BLaER1 (cell line): Measurements from ENCODE around the gene HSPB1.
"Not testable (repeated sequence)": the region's sequence is repeated elsewhere in the genome, so short reads cannot be mapped to it uniquely, and the experiment has no call there.

ENCODE experiments used
- H3K27ac ChIP-seq: shearing (Covaris generic); formaldehyde crosslinking; 2 replicates; pipeline ENCODE4 v1.8.1; 2022
- H3K27me3 ChIP-seq: shearing (Covaris generic); formaldehyde crosslinking; 2 replicates; pipeline ENCODE4 v1.8.1; 2022
- H3K36me3 ChIP-seq: shearing (Covaris generic); formaldehyde crosslinking; 2 replicates; pipeline ENCODE4 v1.8.1; 2022
- H3K4me1 ChIP-seq: shearing (Covaris generic); formaldehyde crosslinking; 2 replicates; pipeline ENCODE4 v1.8.1; 2022
- H3K4me2 ChIP-seq: shearing (Covaris generic); formaldehyde crosslinking; 2 replicates; pipeline ENCODE4 v1.8.1; 2022
- H3K4me3 ChIP-seq: shearing (Covaris generic); formaldehyde crosslinking; 2 replicates; pipeline ENCODE4 v1.8.1; 2022
- H3K9ac ChIP-seq: shearing (Covaris generic); formaldehyde crosslinking; 2 replicates; pipeline ENCODE4 v1.8.1; 2022
- H3K9me3 ChIP-seq: shearing (Covaris generic); formaldehyde crosslinking; 2 replicates; pipeline ENCODE4 v1.8.1; 2022
- H4K20me1 ChIP-seq: shearing (Covaris generic); formaldehyde crosslinking; 2 replicates; pipeline ENCODE4 v1.8.1; 2022
- Cebpa-rat ChIP-seq: shearing (Covaris generic); IDR thresholded peaks from 2 replicates; pipeline ENCODE4 v1.8.1; 2022

Gene HSPB1

DNA sequence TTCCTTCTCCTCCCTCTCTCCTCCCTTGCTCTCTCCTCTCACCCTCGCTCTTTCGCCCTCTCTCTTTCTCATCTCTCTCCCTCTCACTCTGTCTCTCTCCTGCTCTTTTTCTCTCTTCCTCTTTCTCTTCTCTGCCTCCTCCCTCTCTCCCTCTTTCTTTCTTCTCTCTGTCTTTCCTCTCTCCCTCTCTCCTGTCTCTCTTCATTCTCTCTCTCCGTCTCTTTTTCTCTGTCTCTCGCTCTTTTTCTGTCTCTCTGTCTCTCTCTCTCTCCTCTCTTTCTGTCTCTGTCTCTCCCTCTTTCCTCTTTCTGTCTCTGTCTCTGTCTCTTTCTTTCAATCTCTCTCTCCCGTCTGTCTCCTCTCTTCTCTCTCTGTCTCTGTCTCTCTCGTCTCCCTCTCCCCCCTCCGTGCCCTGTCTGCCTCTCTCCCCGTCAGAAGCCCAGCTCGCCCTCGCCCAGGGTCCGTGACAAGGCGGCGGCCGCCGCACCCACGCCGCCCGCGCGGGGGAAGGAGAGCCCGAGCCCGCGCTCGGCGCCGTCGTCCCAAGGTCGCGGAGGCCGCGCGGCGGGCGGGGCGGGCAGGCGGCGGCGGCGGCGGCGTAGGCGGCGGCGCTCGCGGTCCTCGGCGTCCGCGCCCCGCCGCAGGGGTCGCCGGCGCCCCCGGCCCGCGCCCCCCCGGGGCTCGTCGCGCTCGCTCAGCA lies 21.3 kb upstream of the HSPB1 start:
- Histone ChIP-seq H3K9ac (no peak overlapping the region), H3K4me3 (peak overlapping the region; percentile 70), H3K27me3 (peaks cover 83% of the 10 kb centered on the region), H3K27ac (no peak overlapping the region), H3K9me3 (no peaks in the 10 kb centered on the region), H3K4me2 (peak overlapping the region; percentile 92), H3K36me3 (no peaks in the 10 kb centered on the region), H3K4me1 (peaks cover 15% of the 10 kb centered on the region), H4K20me1 (no peaks in the 10 kb centered on the region)
- no peak for TF ChIP-seq Cebpa-rat

DNA sequence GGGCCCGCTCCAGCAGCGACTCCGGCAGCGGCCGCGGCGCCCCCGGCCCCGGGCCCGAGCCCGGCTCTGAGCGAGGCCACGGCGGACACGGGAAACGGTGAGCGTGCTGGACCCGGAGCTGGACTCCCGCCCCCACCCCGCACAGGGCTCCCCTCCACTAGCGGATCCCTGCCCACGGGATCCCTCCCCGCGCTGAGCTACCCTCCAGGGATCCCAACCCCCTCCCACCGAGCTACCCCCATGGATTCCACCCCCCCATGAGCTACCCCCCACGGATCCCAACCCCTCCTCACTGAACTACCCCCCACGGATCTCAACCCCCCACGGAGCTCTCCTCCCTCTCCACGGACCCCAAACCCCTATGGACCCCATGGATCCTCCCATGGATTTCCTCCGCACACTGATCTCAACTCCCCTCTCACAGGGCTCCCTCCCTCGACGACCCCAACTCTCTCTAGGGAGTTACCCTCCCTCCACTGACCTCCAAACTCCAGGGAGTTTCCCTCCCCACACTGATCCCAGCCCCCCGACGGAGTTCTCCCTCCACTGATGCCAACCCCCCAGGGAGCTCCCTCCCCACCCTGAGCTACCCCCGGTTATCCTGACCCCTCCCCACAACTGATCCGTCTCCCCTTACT lies 20.6 kb upstream of the HSPB1 start:
- H3K4me3 ChIP-seq: peak overlapping the region; percentile 70
- H3K27me3 ChIP-seq: peaks cover 82% of the 10 kb centered on the region
- H3K4me2 ChIP-seq: peak overlapping the region; percentile 92
- H3K36me3 ChIP-seq: no peaks in the 10 kb centered on the region
- no peak for TF ChIP-seq Cebpa-rat
- no peak overlapping the region for H3K27ac ChIP-seq
- H4K20me1 ChIP-seq: no peaks in the 10 kb centered on the region
- no peaks in the 10 kb centered on the region for H3K9me3 ChIP-seq
- H3K4me1 ChIP-seq: peaks cover 21% of the 10 kb centered on the region
- no peak overlapping the region for H3K9ac ChIP-seq

DNA sequence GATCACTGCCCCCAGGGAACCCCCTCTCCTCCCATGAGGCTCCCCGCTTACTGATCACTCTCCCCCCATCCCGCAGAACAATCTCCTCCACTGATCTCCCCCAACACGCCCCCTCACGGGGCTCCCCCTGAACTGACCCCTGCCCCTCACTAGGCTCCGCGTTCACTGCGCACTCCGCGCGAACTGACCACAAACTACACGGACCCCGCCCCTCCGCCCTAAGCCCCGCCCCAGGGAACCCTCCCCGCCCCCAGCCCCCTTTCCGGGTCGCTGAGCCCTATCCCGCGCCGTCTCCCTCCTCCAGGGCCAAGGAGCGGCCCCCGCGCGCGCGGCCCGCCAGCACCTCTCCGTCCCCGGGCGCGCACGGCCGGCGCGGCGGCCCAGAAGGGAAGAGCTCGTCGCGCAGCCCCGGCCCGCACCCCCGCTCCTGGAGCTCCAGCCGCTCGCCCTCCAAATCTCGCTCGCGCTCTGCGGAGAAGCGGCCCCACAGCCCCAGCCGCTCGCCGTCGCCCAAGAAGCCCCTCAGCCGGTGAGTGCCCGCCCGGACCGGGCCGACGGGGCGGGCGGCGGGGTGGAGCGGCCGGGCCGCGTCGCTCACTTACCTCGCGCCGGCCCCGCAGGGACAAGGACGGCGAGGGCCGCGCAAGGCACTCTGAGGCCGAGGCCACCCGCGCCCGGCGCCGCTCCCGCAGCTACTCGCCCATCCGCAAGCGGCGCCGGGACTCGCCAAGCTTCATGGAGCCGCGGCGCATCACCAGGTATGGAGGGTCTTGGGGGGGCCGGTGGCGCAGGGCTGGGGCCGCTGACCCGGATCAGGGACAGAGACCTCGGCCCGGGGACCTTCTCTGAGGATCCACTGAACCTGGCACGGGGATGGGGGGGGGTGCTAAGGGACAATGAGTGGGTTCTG lies 19.9 kb upstream of the HSPB1 start:
- Histone ChIP-seq H4K20me1 (no peaks in the 10 kb centered on the region), H3K4me1 (peaks cover 29% of the 10 kb centered on the region), H3K4me2 (peak overlapping the region; percentile 92), H3K4me3 (peak overlapping the region; percentile 70), H3K27ac (no peak overlapping the region), H3K36me3 (no peaks in the 10 kb centered on the region), H3K9ac (peak overlapping the region; percentile 60; the same call in 1 of the 2 replicates), H3K9me3 (no peaks in the 10 kb centered on the region), H3K27me3 (peaks cover 79% of the 10 kb centered on the region)
- TF ChIP-seq Cebpa-rat: no peak

DNA sequence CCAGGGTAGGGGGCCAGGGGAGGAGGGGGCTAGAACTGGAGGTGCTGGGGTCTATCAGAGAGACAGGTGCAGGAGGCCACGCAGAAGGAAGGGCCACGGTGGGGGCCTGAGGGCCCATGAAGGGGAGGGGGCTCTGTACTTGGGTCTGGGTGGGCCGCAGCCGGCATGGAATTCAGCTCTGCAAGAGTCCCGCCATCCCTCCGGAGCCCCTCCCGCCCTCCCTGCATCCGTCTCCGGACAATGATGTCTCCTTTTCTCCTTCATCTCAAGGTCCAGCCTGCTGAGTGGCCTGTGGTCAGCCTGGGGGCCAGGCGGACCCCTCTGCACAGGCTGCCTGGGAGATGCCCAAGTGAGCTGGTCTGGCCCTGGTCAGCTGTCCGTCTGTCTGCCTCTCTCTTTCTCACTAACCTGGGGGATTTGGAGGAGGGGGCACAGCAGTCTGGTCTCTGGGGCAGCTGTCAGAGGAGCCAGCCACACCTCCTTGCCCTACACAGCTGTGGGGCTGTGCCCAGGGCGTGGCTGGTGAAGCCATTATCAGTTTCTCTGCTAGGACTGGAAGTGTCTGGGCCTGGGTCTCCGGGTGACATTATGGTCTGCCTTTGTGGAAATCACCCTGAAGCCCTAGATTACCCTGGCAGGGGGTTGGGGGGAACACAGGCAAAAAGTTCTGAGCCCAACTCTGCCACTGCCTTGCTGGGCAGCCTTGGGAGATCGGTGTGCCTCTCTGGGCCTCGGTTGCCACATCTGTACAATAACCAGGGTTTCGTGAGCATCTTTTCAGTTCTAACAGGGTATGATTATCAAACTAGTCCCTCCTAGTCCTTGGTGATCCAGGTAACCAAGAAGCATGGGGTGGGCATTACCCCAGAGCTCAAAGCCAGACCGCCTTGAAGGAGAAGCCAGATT lies 19.0 kb upstream of the HSPB1 start:
- Histone ChIP-seq H3K9me3 (no peaks in the 10 kb centered on the region), H3K4me3 (peak overlapping the region; percentile 70), H3K27me3 (peaks cover 70% of the 10 kb centered on the region), H3K9ac (no peak overlapping the region), H3K36me3 (no peaks in the 10 kb centered on the region), H3K4me1 (peaks cover 36% of the 10 kb centered on the region), H3K27ac (no peak overlapping the region), H3K4me2 (peak overlapping the region; percentile 92; the same call in 1 of the 2 replicates), H4K20me1 (no peaks in the 10 kb centered on the region)
- no peak for TF ChIP-seq Cebpa-rat

GRCh38 chr7:76285604-76286374 lies 16.7 kb upstream of the HSPB1 start:
- Histone ChIP-seq H3K36me3 (no peaks in the 10 kb centered on the region), H3K4me1 (peaks cover 53% of the 10 kb centered on the region), H3K4me2 (0 out of 2 replicates have a peak overlapping the region, but pooled peaks have one; percentile 31), H3K27me3 (peaks cover 49% of the 10 kb centered on the region), H3K9me3 (no peaks in the 10 kb centered on the region), H4K20me1 (no peaks in the 10 kb centered on the region), H3K4me3 (no peak overlapping the region), H3K27ac (no peak overlapping the region), H3K9ac (no peak overlapping the region)
- no peak for TF ChIP-seq Cebpa-rat

DNA sequence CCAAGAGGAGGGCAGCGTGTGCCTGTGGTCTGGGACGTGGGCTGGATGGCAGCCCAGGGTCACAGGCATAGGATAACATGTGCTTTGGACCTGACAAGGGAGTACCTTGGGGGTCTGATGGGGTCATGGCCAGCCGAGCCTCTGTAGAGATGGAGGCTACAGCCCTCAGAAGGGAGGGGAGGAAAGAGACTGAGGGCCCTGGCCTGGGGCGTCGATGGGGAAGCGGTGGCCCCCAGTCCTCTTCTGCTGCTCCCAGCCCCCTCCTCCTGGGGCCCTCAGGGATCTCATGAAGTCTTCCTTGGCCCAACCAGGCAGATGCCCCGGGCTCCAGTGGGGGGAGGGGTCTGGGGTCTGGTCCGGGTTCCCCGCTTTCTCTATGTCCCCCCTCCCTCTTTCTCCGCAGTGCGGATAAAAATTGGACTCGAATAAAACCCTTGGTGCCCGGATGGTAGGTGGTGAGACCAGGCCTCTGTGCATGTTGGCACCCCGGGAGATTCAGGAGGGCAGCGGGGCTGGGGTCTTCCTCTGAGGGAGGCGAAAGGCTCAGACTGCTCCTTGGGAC lies 15.6 kb upstream of the HSPB1 start:
- TF ChIP-seq Cebpa-rat: no peak
- Histone ChIP-seq H3K36me3 (no peaks in the 10 kb centered on the region), H3K9ac (no peak overlapping the region)

GRCh38 chr7:76290847-76291350 lies 11.6 kb upstream of the HSPB1 start:
- Histone ChIP-seq H3K27ac (peak overlapping the region; percentile 82), H3K4me2 (peak overlapping the region; percentile 98), H3K9ac (peak overlapping the region; percentile 71; the same call in 1 of the 2 replicates), H3K4me1 (peaks cover 90% of the 10 kb centered on the region)
- not testable (repeated sequence) for H4K20me1 ChIP-seq, H3K4me3 ChIP-seq, H3K27me3 ChIP-seq, H3K9me3 ChIP-seq, H3K36me3 ChIP-seq

More for the DNA sequence above, 15.6 kb upstream of the HSPB1 start:
- H3K4me2 ChIP-seq: peak overlapping the region; percentile 31
- H3K9me3 ChIP-seq: no peaks in the 10 kb centered on the region
- peaks cover 37% of the 10 kb centered on the region for H3K27me3 ChIP-seq
- H4K20me1 ChIP-seq: no peaks in the 10 kb centered on the region
- H3K27ac ChIP-seq: no peak overlapping the region
- no peak overlapping the region for H3K4me3 ChIP-seq
- H3K4me1 ChIP-seq: peaks cover 58% of the 10 kb centered on the region
